ENCODE measurements around the gene CAB39.

GRCh38 chr2:230722207-230722885, 9.7 kb downstream of the CAB39 start:
- TF ChIP-seq PKNOX1 (IDR thresholded peaks at IDR 0.05) (no peak), CTBP1 (IDR thresholded peaks at IDR 0.05; ENCODE audit: borderline replicate concordance) (no peak), SUZ12 (IDR thresholded peaks at IDR 0.05) (no peak), BHLHE40 (IDR thresholded peaks at IDR 0.05; ENCODE audit: borderline replicate concordance) (no peak), FOXA1 (IDR thresholded peaks at IDR 0.05) (no peak), L3MBTL2 (conservative IDR thresholded peaks at IDR 0.05) (no peak), FOXM1 (IDR thresholded peaks at IDR 0.05; ENCODE audit: borderline replicate concordance) (no peak), ELF4 (IDR thresholded peaks at IDR 0.05) (no peak), SP1 (IDR thresholded peaks at IDR 0.05) (no peak), TARDBP (IDR thresholded peaks at IDR 0.05) (no peak), LEF1 (IDR thresholded peaks at IDR 0.05; ENCODE audit: borderline replicate concordance) (no peak)
